ENCODE measurements around the gene PIGO. TPM values are rescaled to one million over a fixed set of nuclear protein-coding genes. Genes with fewer than 3 reads are reported as not detected.

PIGO gene
- total RNA-seq, 1 experiment from 2014 or later = 23.4 TPM

DNA sequence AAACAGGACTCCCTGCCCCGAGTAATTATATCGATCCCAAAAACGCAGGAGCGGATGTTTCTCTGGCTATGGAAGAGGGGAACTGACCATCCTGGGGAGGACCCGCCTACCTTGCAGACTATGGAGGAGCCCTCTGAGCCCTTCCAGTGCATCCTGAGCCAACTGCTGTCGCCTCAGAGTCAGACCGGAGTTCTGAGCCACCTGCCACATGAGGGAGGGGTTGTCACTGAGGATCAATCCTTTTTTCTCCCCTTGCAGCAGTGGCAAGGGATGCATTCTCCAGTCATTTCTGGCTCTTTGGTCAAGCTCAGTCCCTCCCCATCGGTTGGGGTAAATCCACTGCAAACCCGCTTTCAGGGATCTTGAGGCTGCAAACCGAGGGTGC, 17.4 kb downstream of the PIGO start:
- no CpG with 5 or more reads among the region's 10 CpGs for WGBS (ENCODE audit: extremely low coverage, insufficient read length, low lambda C conversion rate)
- H3K27me3 Mint-ChIP-seq (ENCODE audit: low read depth) = no peaks in the 10 kb centered on the region
- H3K9me3 ChIP-seq (ENCODE audit: control insufficient read depth, low read depth, low read length) = no peaks in the 10 kb centered on the region

More for the DNA sequence above, 17.4 kb downstream of the PIGO start:
- H3K4me2 ChIP-seq (ENCODE audit: insufficient read depth, insufficient read length, low read length) = peak overlapping the region; percentile 86
- Mint-ChIP-seq H3K27ac (peak overlapping the region in 2 of 3 experiments; percentile 79 to 83; a peak in 5 of 7 replicates), H3K36me3 (ENCODE audit: insufficient read depth in 1 of 3, low read depth in 3 of 3) (peaks cover 28 to 45% (median 42%) of the 10 kb centered on the region in 3 experiments; a peak in 6 of 7 replicates), H3K4me3 (peak overlapping the region; percentile 90 to 94), H3K4me1 (peaks cover 12 to 17% of the 10 kb centered on the region in 2 experiments), H3K9me3 (no peaks in the 10 kb centered on the region)
- no peak overlapping the region for H2AK5ac ChIP-seq (ENCODE audit: insufficient read length, low read length)
- peaks cover 10% of the 10 kb centered on the region; the same call in 1 of the 2 replicates for H3K79me2 ChIP-seq (ENCODE audit: insufficient read depth, low read length)
- no peak for TF ChIP-seq CTCF (conservative IDR thresholded peaks at IDR 0.05)
- H3K27ac ChIP-seq (ENCODE audit: insufficient read length, low read depth, low read length) = no peak overlapping the region
- no peak overlapping the region for H2BK120ac ChIP-seq (ENCODE audit: low read depth, low read length, poor library complexity, severe bottlenecking)
- H3K27me3 ChIP-seq (ENCODE audit: insufficient read depth, low read length) = no peaks in the 10 kb centered on the region
- no peak overlapping the region for H2BK12ac ChIP-seq (ENCODE audit: insufficient read length, low read depth, low read length)
- H2AFZ ChIP-seq (ENCODE audit: low read length) = no peak overlapping the region
- H3K23me2 ChIP-seq (ENCODE audit: insufficient read length, low read depth, low read length, poor library complexity, severe bottlenecking) = peaks cover 11% of the 10 kb centered on the region
- no peaks in the 10 kb centered on the region for H4K20me1 ChIP-seq (ENCODE audit: control insufficient read depth, insufficient read depth, insufficient read length)
- no peak overlapping the region for H3T11ph ChIP-seq (ENCODE audit: low read length)
- no peak overlapping the region for H3K4ac ChIP-seq (ENCODE audit: low read depth, low read length)
- peak overlapping the region; percentile 60 for H3K14ac ChIP-seq (ENCODE audit: insufficient read depth, low read length)
- H3K18ac ChIP-seq (ENCODE audit: insufficient read length, low read depth, low read length) = peak overlapping the region; percentile 43
- no peak for DNase-seq
- H3K9ac ChIP-seq (ENCODE audit: extremely low read depth, insufficient read length, low read length) = peak overlapping the region; percentile 93
- H4K8ac ChIP-seq (replicated peaks; ENCODE audit: insufficient read length, low read depth, low read length) = no peak overlapping the region
- H3K56ac ChIP-seq (ENCODE audit: insufficient read length, low read depth, low read length) = no peak overlapping the region
- H3K4me1 ChIP-seq (ENCODE audit: insufficient read depth, low read length) = 0 out of 2 replicates have a peak, but pooled peaks cover 2% of the 10 kb centered on the region
- no peak overlapping the region for H2BK15ac ChIP-seq (ENCODE audit: low read depth, low read length)
- H4K91ac ChIP-seq (ENCODE audit: insufficient read length, low read depth, low read length) = no peak overlapping the region
- H2BK20ac ChIP-seq (ENCODE audit: low read depth, low read length, poor library complexity, severe bottlenecking) = no peak overlapping the region
- no peak overlapping the region for H3K23ac ChIP-seq (ENCODE audit: insufficient read length, low read depth, low read length)
- no peak overlapping the region for H2BK5ac ChIP-seq (ENCODE audit: insufficient read length, low read length)
- H4K5ac ChIP-seq (ENCODE audit: insufficient read length, low read depth, low read length) = no peak overlapping the region
- peaks cover 7% of the 10 kb centered on the region for H3K79me1 ChIP-seq (ENCODE audit: insufficient read depth, low read depth, low read length, poor library complexity, severe bottlenecking)

Measured in H9 (cell line).